PC-9 (cell line): Measurements from ENCODE around the gene WDR88.

Experiments
- CTCF ChIP-seq: fragments of 200-600 bp; sonication (generic); conservative IDR thresholded peaks from 2 replicates; pipeline ENCODE4 v1.6.1; 2017; ENCODE audit warnings: mixed run types, antibody characterized with exemption, mild to moderate bottlenecking, moderate library complexity
- EZH2 ChIP-seq: fragments of 200-600 bp; sonication (generic); IDR thresholded peaks from 2 replicates; pipeline ENCODE4 v1.8.0; 2017; ENCODE audit warnings: antibody characterized with exemption, low read depth

GRCh38 chr19:33208371-33208895, 76.5 kb downstream of the WDR88 start:
- TF ChIP-seq CTCF = no peak
- TF ChIP-seq EZH2 = no peak
